HG03439 (cell line): Measurements from ENCODE around the gene OCLN.
A peak's percentile ranks its signal among the peaks of the same experiment; 100 is the strongest.
"Not testable (repeated sequence)": the region's sequence is repeated elsewhere in the genome, so short reads cannot be mapped to it uniquely, and the experiment has no call there.

Experiments
- ATAC-seq: cut with Tn5 transposase; IDR thresholded peaks from one replicate; pipeline ENCODE4 v1.9.1; 2021; ENCODE audit warnings: mild to moderate bottlenecking, moderate library complexity; ENCODE audit not compliant: unreplicated experiment

OCLN gene

GRCh38 chr5:69527128-69527770 lies 34.7 kb downstream of the OCLN start:
- no peak for ATAC-seq

- ATAC-seq: no peak
These were observed 35.4 kb downstream of the OCLN start for GRCh38 chr5:69528035-69528434.

GRCh38 chr5:69528609-69529008 lies 36.0 kb downstream of the OCLN start:
- no peak for ATAC-seq

- no peak for ATAC-seq
These were observed 38.2 kb downstream of the OCLN start for GRCh38 chr5:69530561-69531405.

- no peak for ATAC-seq
These were observed 38.8 kb downstream of the OCLN start for GRCh38 chr5:69531406-69531801.

- ATAC-seq: not testable (repeated sequence)
These were observed 45.3 kb downstream of the OCLN start for GRCh38 chr5:69537911-69538310.

- not testable (repeated sequence) for ATAC-seq
These were observed 46.1 kb downstream of the OCLN start for GRCh38 chr5:69538735-69539134.

GRCh38 chr5:69541347-69541746 lies 48.8 kb downstream of the OCLN start:
- not testable (repeated sequence) for ATAC-seq

- ATAC-seq: not testable (repeated sequence)
These were observed 50.4 kb downstream of the OCLN start for GRCh38 chr5:69542838-69543618.

- not testable (repeated sequence) for ATAC-seq
These were observed 52.0 kb downstream of the OCLN start for GRCh38 chr5:69544602-69545001.

- peak; percentile 98 for ATAC-seq
These were observed 67.3 kb downstream of the OCLN start, which contains the start of gene GTF2H2C for GRCh38 chr5:69559908-69560330. Gene GTF2H2C (plus strand): TSS chr5:69560191. CDS start chr5:69565133, 4,942 bp downstream.

- ATAC-seq: not testable (repeated sequence)
These were observed 68.2 kb downstream of the OCLN start for GRCh38 chr5:69560587-69561431.

GRCh38 chr5:69566172-69566571 lies 73.6 kb downstream of the OCLN start:
- not testable (repeated sequence) for ATAC-seq

- ATAC-seq: not testable (repeated sequence)
These were observed 75.5 kb downstream of the OCLN start for GRCh38 chr5:69568072-69568471.

GRCh38 chr5:69583356-69583755 lies 90.8 kb downstream of the OCLN start:
- not testable (repeated sequence) for ATAC-seq

- not testable (repeated sequence) for ATAC-seq
These were observed 103.7 kb downstream of the OCLN start for GRCh38 chr5:69596114-69596840.

GRCh38 chr5:69601947-69602346 lies 109.4 kb downstream of the OCLN start:
- ATAC-seq: not testable (repeated sequence)

- not testable (repeated sequence) for ATAC-seq
These were observed 114.2 kb downstream of the OCLN start for GRCh38 chr5:69606839-69607238.
